GM21515 (cell line): ENCODE measurements around the gene RBM42.

Experiments used
- ATAC-seq: cut with Tn5 transposase; IDR thresholded peaks from one replicate; pipeline ENCODE4 v1.9.1; 2021; ENCODE audit not compliant: unreplicated experiment

Gene RBM42

DNA sequence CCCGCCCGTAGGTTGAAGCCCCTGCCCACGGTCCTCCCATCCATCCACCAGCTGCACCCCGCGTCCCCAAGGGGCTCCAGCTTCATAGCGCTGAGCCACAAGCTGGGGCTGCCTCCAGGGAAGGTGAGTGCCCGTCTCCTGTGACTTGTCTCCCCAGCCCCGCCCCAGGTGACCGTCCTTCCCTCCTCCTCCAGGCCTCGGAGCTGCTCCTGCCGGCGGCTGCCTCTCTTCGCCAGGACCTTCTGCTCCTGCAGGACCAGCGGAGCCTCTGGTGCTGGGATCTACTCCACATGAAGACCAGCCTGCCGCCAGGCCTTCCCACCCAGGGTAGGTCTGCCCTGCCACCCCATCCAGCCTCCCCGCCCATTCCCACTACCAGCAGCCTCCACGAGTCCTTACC is 8.8 kb upstream of the RBM42 start:
- ATAC-seq, result no peak

DNA sequence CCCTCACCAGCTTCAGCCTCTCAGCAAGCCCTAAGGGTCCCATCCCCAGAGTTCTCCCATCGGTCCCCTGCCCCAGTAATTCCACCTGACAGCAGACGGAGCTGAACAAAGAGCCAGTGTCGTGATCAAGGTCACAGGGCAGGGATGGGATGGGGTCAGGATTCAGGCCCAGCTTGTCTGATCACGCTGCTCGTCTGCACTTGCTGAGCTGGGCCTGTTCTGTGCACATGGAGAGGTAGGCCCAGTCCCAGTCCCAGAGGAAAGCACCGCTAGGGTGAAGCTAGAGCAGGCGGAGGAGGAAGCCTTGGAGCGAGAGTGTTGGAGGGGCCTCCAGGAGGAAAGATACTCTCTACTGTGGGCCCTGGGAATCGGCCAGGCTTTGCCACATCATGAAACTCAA is 7.1 kb upstream of the RBM42 start:
- ATAC-seq, result no peak

DNA sequence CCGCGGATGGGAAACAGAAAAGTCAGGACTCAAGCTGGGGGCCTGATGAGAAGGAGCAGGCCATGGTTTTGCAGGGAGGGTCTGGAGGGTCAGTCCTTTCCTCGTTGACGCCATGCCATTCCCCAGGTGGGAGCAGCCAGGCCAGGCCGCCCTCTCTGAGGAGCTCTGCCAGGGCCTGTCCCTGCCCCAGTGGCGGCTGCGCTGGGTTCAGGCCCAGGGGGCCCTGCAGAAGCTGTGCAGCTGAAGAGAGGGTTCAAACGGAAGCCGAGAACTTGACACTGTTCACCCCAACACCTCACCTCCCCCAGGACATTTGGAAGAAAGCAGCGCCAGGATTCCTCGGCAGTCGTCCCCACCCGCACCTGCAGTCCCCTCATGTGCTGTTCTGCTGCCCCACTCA is 6.1 kb upstream of the RBM42 start:
- no peak for ATAC-seq

DNA sequence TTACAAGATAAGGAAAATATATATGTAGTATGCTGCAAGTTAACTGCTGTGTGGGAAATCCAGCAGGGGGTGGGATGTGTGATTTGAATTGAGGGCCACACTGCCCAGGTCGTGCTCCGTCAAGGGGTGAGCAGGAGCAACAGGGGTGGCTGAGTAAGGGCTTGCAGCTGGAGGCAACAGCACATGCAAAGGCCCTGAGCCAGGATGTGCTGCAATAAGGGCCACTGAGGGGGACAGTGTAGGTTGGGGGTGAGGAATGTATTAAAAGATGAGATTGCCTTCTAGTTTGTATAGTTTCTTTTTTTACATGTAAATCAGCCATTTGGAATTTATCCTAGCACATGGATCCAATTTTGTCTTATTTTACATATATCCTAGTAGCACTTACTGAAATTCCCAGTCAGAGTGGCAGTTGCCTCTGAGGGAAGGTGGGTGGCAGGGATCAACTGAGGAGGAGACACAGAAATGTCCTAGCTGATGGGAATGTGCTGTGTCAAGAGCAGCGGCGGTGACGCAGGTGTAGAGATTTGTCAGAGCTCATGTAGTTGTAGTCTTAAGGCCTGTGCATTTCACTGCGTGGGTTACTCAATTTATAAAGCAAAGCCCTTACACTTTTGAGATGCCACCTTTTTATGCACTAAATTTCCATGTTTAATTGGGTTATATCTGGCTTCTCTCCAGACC is 5.4 kb upstream of the RBM42 start:
- ATAC-seq, result no peak

DNA sequence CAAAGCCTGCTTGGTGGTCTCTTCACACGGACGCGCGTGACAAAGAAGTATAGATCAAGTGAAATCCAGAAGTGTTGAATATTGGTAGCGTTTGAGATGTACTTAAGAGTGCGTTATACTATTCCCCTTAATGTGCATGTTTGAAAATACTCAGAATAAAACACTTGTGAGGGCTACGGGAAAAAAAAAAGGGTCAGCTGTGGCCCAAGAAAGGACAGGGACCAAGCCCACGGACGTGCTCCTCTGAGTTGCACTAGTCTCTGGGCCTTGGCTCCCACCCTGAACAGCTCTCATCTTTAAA is 622 bp upstream of the RBM42 start:
- ATAC-seq, result peak; percentile 4

DNA sequence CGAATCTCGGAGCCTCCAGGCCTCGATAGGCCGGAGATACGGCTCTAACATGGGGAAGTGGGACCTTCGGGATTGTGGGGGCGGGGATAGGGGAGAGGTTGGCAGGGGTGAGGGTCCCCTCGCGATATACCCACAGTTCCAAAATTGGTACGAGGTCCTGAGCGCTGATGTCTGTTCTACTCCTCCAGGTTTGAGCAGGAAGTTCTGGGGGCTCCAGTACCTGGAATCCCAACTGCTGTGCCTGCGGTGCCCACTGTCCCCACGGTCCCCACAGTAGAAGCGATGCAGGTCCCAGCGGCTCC is 447 bp downstream of the RBM42 start:
- peak; percentile 1 for ATAC-seq

DNA sequence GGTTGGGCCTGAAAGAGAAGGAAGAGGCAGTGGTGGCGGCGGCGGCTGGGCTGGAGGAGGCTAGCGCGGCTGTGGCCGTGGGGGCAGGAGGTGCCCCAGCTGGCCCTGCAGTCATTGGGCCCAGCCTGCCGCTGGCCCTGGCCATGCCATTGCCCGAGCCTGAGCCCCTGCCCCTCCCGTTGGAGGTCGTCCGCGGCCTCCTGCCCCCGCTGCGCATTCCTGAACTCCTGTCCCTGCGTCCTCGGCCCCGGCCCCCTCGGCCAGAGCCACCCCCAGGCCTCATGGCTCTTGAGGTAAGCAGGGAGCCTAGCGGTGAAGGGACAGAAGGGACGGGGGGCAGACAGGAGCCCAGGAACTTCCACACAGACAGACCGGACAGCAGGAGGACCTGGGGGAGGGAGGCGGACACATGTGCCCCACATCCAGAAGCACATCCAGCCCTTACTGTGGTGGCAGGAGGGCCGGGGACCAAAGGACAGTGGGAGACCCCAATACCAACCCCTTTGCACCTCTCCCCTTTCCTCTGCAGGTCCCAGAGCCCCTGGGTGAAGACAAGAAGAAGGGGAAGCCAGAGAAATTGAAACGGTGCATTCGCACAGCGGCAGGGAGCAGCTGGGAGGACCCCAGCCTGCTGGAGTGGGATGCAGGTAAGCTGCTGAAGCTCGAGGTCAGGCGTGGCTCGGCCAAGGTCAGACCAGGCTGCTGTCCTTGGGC is 5.0 kb downstream of the RBM42 start:
- no peak for ATAC-seq

DNA sequence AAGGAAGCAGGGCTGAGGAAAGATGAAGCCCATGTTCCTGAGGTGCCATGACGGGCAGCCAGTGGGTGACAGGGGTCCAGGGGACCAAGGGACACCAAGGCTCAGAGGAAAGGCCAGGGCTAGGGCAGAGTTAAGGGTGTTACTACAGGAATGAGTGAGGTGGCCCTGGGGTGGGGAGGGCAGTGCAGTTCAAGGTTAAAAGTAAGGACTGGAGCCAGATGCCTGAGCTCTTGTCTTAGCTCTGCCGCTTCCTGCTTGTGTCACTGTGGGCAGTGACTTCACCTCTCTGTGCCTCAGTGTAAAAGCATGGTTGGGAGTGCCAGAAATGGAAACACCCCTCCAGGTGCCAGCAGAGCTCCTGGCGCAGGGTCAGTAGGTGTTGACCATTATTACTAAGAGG is 7.8 kb downstream of the RBM42 start:
- ATAC-seq, result no peak

DNA sequence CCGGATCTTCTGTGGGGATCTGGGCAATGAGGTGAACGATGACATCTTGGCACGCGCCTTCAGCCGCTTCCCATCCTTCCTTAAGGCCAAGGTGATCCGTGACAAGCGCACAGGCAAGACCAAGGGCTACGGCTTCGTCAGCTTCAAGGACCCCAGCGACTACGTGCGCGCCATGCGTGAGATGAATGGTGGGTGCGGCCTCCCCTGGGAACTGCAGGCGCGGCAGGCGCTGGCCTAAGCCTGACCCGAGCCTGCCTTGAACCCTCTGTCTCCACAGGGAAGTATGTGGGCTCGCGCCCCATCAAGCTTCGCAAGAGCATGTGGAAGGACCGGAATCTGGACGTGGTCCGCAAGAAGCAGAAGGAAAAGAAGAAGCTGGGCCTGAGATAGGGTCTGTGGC is 8.3 kb downstream of the RBM42 start:
- ATAC-seq, result no peak

DNA sequence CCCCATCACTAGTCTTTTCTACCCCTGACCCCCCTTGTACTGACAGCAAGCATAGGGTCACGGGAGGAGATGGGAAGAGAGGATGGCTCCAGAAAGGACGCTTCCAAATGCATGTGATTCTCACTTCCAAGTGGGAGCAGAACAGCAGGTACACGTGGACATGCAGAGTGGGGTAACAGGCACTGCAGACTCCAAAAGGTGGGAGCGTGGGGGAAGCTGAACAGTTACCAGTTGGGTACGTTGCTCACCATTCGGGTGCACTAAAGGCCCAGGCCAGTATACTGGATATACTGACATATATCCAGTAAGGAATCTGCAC is 10.4 kb downstream of the RBM42 start:
- no peak for ATAC-seq

DNA sequence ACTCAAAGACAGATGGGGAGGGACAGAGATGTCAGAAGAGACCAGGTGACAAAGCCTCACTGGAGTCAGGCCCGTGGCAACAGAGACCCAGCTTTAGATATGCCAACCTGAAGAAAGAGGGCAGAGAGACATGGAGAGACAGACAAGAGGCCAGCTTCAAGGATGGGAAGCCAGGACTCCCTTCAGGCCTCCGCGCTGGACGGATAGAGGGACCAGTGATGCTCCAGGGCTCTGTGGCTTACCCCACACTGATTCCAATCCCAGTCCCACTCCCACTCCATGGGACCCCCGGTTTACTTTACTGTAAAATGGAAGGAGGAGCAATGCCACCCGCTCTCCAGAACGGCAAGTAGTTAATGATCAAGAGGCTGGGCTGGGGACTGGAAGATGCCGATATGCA is 11.0 kb downstream of the RBM42 start:
- no peak for ATAC-seq

DNA sequence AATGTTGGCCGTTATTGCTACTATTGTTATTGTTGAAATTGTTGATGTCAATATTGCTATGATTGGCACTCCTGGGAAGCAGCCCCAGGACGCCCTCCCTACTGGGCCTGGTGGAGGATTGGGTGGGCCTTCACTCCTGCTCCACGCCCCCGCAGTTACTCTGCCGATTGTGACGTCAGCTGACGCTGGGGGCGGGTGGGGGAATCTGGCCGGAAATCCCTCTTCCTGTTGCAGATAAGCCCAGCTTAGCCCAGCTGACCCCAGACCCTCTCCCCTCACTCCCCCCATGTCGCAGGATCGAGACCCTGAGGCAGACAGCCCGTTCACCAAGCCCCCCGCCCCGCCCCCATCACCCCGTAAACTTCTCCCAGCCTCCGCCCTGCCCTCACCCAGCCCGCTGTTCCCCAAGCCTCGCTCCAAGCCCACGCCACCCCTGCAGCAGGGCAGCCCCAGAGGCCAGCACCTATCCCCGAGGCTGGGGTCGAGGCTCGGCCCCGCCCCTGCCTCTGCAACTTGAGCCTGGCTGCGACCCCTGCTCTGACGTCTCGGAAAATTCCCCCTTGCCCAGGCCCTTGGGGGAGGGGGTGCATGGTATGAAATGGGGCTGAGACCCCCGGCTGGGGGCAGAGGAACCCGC is 12.8 kb downstream of the RBM42 start, which contains the start of gene ETV2:
Gene ETV2 (plus strand): TSS at position 231 of the 637 bp plus-strand sequence. CDS start 716 bp downstream, outside the sequence.
- ATAC-seq, result no peak

DNA sequence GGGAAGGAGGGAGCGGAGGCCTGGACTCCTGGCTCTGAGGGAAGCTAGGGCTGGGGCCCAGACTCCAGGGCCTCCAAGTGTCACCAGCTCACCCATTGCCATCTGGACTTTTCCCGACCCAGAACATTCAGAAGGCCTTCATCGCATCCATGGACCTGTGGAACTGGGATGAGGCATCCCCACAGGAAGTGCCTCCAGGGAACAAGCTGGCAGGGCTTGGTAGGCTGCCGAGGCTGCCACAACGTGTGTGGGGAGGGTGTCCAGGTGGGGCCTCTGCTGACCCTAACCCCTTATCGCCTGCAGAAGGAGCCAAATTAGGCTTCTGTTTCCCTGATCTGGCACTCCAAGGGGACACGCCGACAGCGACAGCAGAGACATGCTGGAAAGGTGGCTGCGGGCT is 13.5 kb downstream of the RBM42 start:
- no peak for ATAC-seq

DNA sequence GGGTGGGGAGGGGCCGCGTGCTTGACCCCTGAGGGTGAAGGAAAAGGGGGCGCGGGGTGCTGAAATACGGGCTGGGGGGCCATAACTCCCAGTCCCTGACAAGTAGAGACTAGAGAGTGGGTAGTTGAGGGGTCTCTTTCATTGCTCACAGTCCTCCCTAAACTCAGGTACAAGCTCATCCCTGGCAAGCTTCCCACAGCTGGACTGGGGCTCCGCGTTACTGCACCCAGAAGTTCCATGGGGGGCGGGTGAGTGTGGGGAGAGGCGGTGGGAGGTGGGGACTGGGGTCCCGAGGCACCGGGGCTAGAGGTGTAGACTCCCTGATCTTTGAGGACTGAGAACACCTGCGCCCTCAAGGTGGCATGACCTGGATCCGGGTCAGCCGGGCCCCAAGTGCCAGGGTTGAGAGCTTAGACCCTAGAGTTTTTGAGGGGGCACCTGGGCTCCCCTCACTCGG is 14.0 kb downstream of the RBM42 start:
- no peak for ATAC-seq

DNA sequence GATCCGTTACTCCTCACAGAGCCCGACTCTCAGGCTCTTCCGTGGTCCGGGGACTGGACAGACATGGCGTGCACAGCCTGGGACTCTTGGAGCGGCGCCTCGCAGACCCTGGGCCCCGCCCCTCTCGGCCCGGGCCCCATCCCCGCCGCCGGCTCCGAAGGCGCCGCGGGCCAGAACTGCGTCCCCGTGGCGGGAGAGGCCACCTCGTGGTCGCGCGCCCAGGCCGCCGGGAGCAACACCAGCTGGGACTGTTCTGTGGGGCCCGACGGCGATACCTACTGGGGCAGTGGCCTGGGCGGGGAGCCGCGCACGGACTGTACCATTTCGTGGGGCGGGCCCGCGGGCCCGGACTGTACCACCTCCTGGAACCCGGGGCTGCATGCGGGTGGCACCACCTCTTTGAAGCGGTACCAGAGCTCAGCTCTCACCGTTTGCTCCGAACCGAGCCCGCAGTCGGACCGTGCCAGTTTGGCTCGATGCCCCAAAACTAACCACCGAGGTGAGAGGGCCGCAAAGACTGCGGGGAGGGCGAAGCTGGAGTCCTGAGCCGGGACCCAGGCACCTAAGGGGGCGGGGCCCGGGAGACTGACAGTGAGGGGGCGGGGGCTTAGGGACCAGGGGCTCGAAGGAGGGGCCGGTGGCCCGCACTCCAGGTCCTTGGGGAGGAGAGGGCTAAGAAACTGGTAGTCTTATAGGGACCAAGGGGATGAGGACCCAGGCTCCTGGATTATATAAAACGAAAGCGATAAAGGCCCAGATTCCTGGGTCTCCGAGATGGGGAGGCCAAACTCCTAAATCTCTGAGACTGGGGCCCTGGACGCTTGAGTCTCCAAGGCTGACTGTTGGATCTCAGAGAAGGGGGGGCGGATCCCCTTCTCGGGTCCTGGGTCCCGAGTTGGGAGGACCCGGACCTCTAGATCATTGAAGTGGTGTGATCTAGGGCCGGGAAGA is 14.7 kb downstream of the RBM42 start:
- ATAC-seq, result peak; percentile 37

DNA sequence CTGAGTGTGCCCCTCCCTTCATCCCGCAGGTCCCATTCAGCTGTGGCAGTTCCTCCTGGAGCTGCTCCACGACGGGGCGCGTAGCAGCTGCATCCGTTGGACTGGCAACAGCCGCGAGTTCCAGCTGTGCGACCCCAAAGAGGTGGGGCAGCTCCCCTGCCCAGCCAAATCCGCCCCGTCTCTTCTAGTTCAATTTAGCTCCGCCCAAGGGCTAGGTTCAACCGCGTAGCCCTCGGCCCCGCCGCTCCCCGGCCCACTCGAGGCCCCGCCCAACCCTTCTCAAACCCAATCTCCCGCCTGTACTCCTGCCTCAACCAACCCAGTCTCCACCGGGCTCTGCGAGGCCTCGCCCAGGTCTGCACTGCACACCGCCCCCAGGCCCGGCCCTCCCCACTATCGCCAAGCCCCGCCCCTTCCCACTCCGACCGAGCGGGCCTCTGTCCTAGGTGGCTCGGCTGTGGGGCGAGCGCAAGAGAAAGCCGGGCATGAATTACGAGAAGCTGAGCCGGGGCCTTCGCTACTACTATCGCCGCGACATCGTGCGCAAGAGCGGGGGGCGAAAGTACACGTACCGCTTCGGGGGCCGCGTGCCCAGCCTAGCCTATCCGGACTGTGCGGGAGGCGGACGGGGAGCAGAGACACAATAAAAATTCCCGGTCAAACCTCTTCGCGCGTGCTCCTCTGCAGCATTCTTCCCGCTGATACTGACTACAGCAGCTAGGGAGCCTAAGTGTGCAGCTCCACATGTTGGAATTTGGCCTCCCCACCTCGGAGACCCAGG is 15.6 kb downstream of the RBM42 start:
- peak; percentile 63 for ATAC-seq

DNA sequence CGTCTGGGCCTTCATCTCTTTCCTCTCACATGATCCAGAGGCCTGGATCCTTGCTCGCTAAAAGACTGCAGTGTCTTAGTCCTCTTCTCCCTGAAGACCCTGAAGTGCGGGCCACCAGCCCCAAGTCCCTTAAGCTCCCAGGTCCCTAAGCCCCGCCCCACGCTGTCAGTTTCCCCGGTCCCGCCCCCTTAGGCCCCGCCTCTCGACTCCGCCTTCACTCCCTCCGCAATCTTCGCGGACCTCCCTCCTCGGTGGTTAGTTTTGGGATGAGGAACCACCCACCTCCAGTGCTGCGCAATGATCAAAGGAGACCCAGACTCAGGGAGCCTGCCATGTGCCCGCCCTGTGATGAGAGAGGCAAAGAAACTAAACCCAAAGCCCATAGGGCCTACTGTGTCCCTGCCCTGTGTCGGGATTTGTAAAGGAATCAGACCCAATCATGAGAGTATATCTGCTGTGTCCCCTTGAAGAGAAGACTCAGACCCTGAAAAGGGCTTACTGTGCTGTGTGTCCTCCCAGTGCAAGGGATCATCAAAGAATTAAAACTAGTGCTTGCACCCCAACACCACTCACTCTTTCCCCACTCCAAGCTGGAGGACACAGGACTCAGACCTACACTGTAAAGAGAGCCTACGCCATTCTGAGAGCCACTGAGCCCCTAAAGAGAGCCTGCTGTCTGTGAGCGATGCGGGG is 16.3 kb downstream of the RBM42 start:
- ATAC-seq, result no peak

DNA sequence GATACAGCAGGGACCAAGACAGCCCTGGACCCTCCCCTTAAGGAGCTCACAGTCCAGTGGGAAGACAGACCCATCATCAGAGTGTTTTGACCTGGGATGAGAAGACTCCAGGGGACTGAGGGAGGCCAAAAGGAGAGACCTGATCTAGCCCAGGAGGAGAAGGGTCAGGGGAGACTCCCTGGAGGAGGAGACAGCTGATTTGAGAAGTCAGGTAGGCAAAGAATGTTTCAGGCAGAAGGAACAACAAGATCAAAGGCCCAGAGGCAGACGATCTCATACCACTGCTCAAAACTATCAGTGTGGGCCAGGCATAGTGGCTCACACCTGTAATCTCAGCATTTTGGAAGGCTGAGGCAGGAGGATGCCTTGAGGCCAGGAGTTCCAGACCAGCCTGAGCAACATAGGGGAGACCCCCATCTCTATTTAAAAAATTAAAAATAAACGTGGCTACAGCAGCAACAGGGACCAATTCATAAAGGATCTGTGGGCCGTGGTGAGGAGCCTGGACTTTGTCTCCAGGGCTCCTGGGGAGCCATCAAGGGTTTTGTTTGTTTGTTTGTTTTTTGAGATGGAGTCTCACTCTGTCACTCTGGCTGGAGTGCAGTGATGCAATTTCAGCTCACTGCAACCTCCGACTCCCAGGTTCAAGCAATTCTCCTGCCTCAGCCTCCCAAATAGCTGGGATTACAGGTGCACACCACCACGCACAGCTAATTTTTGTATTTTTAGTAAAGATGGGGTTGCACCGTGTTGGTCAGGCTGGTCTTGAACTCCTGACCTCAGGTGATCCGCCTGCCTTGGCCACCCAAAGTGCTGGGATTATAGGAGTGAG is 17.1 kb downstream of the RBM42 start:
- ATAC-seq, result no peak
